ENCODE data around the gene RPS6KC1. TPM values are rescaled to one million over a fixed set of nuclear protein-coding genes. Genes with fewer than 3 reads are reported as not detected.
A peak's percentile ranks its signal among the peaks of the same experiment; 100 is the strongest.

Gene RPS6KC1
- total and polyA plus RNA-seq, 9 of the 15 experiments (the other 6 are each of a cell fraction or from before 2014, with no cell fraction given): 4.3 to 34.6 (median 20.9) TPM

DNA sequence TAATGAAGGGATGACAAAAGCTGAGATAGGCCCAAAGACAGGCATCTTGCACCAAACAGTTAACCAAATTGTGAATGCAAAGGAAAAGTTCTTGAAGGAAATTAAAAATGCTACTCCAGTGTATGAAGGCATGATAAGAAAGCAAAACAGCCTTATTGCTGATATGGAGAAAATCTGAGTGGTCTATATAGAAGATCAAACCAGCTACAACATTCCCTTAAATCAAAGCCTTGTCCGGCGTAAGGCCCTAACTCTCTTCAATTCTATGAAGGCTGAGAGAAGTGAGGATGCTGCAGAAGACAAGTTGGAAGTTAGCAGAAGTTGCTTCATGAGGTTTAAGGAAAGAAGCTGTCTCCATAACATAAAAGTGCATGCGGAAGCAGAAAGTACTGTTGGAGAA lies 31.0 kb upstream of the RPS6KC1 start (continued):
- TF ChIP-seq SRSF7 (optimal IDR thresholded peaks at IDR 0.05; ENCODE audit: low read depth, low read length): no peak
- TF ChIP-seq, protein P1, sequence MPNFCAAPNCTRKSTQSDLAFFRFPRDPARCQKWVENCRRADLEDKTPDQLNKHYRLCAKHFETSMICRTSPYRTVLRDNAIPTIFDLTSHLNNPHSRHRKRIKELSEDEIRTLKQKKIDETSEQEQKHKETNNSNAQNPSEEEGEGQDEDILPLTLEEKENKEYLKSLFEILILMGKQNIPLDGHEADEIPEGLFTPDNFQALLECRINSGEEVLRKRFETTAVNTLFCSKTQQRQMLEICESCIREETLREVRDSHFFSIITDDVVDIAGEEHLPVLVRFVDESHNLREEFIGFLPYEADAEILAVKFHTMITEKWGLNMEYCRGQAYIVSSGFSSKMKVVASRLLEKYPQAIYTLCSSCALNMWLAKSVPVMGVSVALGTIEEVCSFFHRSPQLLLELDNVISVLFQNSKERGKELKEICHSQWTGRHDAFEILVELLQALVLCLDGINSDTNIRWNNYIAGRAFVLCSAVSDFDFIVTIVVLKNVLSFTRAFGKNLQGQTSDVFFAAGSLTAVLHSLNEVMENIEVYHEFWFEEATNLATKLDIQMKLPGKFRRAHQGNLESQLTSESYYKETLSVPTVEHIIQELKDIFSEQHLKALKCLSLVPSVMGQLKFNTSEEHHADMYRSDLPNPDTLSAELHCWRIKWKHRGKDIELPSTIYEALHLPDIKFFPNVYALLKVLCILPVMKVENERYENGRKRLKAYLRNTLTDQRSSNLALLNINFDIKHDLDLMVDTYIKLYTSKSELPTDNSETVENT (CRISPR knock-in tag; IDR thresholded peaks at IDR 0.05): no peak
- TF ChIP-seq KHSRP (IDR thresholded peaks at IDR 0.05): no peak
- no peak for TF ChIP-seq HLTF (IDR thresholded peaks at IDR 0.05)
- TF ChIP-seq PML (IDR thresholded peaks at IDR 0.05; ENCODE audit: low read length): no peak
- TF ChIP-seq ERF (CRISPR knock-in tag; IDR thresholded peaks at IDR 0.05): no peak
- TF ChIP-seq CHD1 (IDR thresholded peaks at IDR 0.05; ENCODE audit: low read length): no peak
- no peak for TF ChIP-seq ZNF347 (CRISPR knock-in tag; IDR thresholded peaks at IDR 0.05; ENCODE audit: low read depth)
- TF ChIP-seq RBM34 (IDR thresholded peaks at IDR 0.05; ENCODE audit: borderline replicate concordance, insufficient read depth, low read length): no peak
- TF ChIP-seq GABPB2 (CRISPR knock-in tag; conservative IDR thresholded peaks at IDR 0.05): no peak
- TF ChIP-seq, protein P2, sequence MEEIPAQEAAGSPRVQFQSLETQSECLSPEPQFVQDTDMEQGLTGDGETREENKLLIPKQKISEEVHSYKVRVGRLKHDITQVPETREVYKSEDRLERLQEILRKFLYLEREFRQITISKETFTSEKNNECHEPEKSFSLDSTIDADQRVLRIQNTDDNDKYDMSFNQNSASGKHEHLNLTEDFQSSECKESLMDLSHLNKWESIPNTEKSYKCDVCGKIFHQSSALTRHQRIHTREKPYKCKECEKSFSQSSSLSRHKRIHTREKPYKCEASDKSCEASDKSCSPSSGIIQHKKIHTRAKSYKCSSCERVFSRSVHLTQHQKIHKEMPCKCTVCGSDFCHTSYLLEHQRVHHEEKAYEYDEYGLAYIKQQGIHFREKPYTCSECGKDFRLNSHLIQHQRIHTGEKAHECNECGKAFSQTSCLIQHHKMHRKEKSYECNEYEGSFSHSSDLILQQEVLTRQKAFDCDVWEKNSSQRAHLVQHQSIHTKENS (CRISPR knock-in tag; IDR thresholded peaks at IDR 0.05): no peak
- TF ChIP-seq ZNF778 (CRISPR knock-in tag; IDR thresholded peaks at IDR 0.05): no peak
- TF ChIP-seq ZNF764 (CRISPR knock-in tag; IDR thresholded peaks at IDR 0.05; ENCODE audit: low read depth): no peak
- TF ChIP-seq C11orf30 (IDR thresholded peaks at IDR 0.05; ENCODE audit: low read depth): peak; percentile 63
- no peak for TF ChIP-seq CAMTA2 (CRISPR knock-in tag; conservative IDR thresholded peaks at IDR 0.05)
- TF ChIP-seq ZNF274 (IDR thresholded peaks at IDR 0.05; ENCODE audit: borderline replicate concordance, low read depth, low read length): no peak
- no peak for TF ChIP-seq ZFP30 (CRISPR knock-in tag; IDR thresholded peaks at IDR 0.05; ENCODE audit: borderline replicate concordance)
- TF ChIP-seq, protein P3, sequence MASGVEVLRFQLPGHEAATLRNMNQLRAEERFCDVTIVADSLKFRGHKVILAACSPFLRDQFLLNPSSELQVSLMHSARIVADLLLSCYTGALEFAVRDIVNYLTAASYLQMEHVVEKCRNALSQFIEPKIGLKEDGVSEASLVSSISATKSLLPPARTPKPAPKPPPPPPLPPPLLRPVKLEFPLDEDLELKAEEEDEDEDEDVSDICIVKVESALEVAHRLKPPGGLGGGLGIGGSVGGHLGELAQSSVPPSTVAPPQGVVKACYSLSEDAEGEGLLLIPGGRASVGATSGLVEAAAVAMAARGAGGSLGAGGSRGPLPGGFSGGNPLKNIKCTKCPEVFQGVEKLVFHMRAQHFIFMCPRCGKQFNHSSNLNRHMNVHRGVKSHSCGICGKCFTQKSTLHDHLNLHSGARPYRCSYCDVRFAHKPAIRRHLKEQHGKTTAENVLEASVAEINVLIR (CRISPR knock-in tag; IDR thresholded peaks at IDR 0.05): no peak

Data from K562 (cell line).